Neural crest cell (in vitro differentiated cells): Measurements from ENCODE around the gene SAMD13. TPM values are rescaled to one million over a fixed set of nuclear protein-coding genes. Genes with fewer than 3 reads are reported as not detected.

Experiments
- DNase-seq: peaks from one replicate; pipeline ENCODE4 v3.0.0; 2021; ENCODE audit warnings: low read depth, mixed read lengths, low spot score
- H3K27ac Mint-ChIP-seq: one replicate; pipeline ENCODE4 v1.8.0; 2021; ENCODE audit warnings: mild to moderate bottlenecking, mixed read lengths; ENCODE audit not compliant: unreplicated experiment
- H3K27me3 Mint-ChIP-seq: 2 replicates; pipeline ENCODE4 v1.8.0; 2021; ENCODE audit warnings: low read depth, mild to moderate bottlenecking, mixed read lengths
- H3K36me3 Mint-ChIP-seq: 2 replicates; pipeline ENCODE4 v1.8.0; 2021; ENCODE audit warnings: low read depth, mild to moderate bottlenecking, mixed read lengths
- H3K4me1 Mint-ChIP-seq: 2 replicates; pipeline ENCODE4 v1.8.0; 2021; ENCODE audit warnings: mixed read lengths
- H3K4me3 Mint-ChIP-seq: one replicate; pipeline ENCODE4 v1.8.0; 2021; ENCODE audit warnings: mild to moderate bottlenecking, mixed read lengths
- H3K9me3 Mint-ChIP-seq: 2 replicates; pipeline ENCODE4 v1.8.0; 2021; ENCODE audit warnings: mixed read lengths
- CTCF ChIP-seq: fragments of 200-600 bp; sonication (generic); conservative IDR thresholded peaks from 2 replicates; pipeline ENCODE4 v1.5.0; 2021; ENCODE audit warnings: antibody characterized with exemption, mild to moderate bottlenecking
- total RNA-seq: library from RNA; stranded (reverse); gene quantifications from 2 replicates; pipeline ENCODE4 v1.2.1, GENCODE V29; 2021

Gene SAMD13
- total RNA-seq, 1 donor from 2014 or later: 2.3 TPM

- no peak for TF ChIP-seq CTCF
- Mint-ChIP-seq H3K4me1 (peaks cover 5% of the 10 kb centered on the region), H3K27ac (no peak overlapping the region), H3K9me3 (peaks cover 19% of the 10 kb centered on the region), H3K4me3 (no peak overlapping the region), H3K27me3 (no peaks in the 10 kb centered on the region), H3K36me3 (peaks cover 2% of the 10 kb centered on the region)
- DNase-seq: no peak
These were observed 69.4 kb downstream of the SAMD13 start for GRCh38 chr1:84370831-84371394.

- no peak overlapping the region for H3K4me3 Mint-ChIP-seq
- peaks cover 10% of the 10 kb centered on the region for H3K9me3 Mint-ChIP-seq
- H3K27ac Mint-ChIP-seq: no peak overlapping the region
- H3K27me3 Mint-ChIP-seq: no peaks in the 10 kb centered on the region
- no peak for TF ChIP-seq CTCF
- no peak for DNase-seq
- H3K36me3 Mint-ChIP-seq: no peaks in the 10 kb centered on the region
- peaks cover 5% of the 10 kb centered on the region for H3K4me1 Mint-ChIP-seq
These were observed 72.1 kb downstream of the SAMD13 start for GRCh38 chr1:84373436-84374141.

GRCh38 chr1:84374991-84375696, 73.6 kb downstream of the SAMD13 start:
- TF ChIP-seq CTCF: no peak
- H3K4me3 Mint-ChIP-seq: no peak overlapping the region
- no peaks in the 10 kb centered on the region for H3K27me3 Mint-ChIP-seq
- no peaks in the 10 kb centered on the region for H3K36me3 Mint-ChIP-seq
- peaks cover 5% of the 10 kb centered on the region for H3K4me1 Mint-ChIP-seq
- no peak overlapping the region for H3K27ac Mint-ChIP-seq
- no peak for DNase-seq
- H3K9me3 Mint-ChIP-seq: peaks cover 3% of the 10 kb centered on the region

GRCh38 chr1:84376000-84376910, 74.7 kb downstream of the SAMD13 start:
- H3K4me1 Mint-ChIP-seq: no peaks in the 10 kb centered on the region
- TF ChIP-seq CTCF: no peak
- no peaks in the 10 kb centered on the region for H3K9me3 Mint-ChIP-seq
- H3K27ac Mint-ChIP-seq: no peak overlapping the region
- DNase-seq: no peak
- H3K4me3 Mint-ChIP-seq: no peak overlapping the region
- no peaks in the 10 kb centered on the region for H3K27me3 Mint-ChIP-seq
- H3K36me3 Mint-ChIP-seq: no peaks in the 10 kb centered on the region

DNA sequence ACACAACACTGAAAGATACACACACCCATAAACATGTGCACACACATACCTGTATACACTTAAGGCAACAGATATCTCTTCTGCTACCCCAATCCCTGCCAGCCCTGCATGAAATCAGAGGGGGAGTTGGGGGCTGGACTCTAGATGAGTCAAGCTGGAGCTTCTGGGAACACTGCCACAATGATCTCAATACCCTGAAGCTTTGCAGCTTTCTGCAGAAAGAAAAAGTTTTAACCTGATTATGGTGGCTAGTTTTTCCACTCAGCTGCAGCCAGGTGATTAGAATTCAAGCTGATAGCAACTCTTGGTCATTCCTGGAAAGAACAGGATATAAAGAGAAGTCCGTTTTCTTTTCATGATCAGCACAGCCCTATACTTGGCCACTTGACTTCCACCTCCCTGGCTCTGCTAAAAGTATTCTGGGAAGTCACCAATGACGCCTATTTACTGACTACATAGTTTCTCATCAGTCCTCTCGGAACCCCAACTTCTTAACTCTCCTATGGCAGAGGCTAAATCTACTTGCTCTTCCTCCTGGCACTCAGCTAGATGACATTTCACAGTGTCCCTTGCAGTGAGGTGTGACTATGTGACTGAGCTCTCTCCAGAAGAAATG, 76.1 kb downstream of the SAMD13 start:
- Mint-ChIP-seq H3K4me1 (no peaks in the 10 kb centered on the region), H3K27me3 (no peaks in the 10 kb centered on the region), H3K4me3 (no peak overlapping the region), H3K36me3 (no peaks in the 10 kb centered on the region), H3K27ac (no peak overlapping the region), H3K9me3 (no peaks in the 10 kb centered on the region)
- DNase-seq: no peak
- TF ChIP-seq CTCF: no peak
